GM21717 (cell line): ENCODE data around the gene NKX2-2.

ENCODE experiments used
- ATAC-seq: cut with Tn5 transposase; IDR thresholded peaks from one replicate; pipeline ENCODE4 v1.9.1; 2021; ENCODE audit warnings: mild to moderate bottlenecking, moderate library complexity; ENCODE audit not compliant: unreplicated experiment

The NKX2-2 gene

GRCh38 chr20:21522481-21523280, 8.8 kb upstream of the NKX2-2 start:
- ATAC-seq: no peak

- ATAC-seq: no peak
Observed at GRCh38 chr20:21521596-21522480, 8.0 kb upstream of the NKX2-2 start.

- no peak for ATAC-seq
Observed at GRCh38 chr20:21520702-21521595, 7.1 kb upstream of the NKX2-2 start.

GRCh38 chr20:21519136-21519584, 5.3 kb upstream of the NKX2-2 start:
- ATAC-seq: no peak

GRCh38 chr20:21518292-21518991, 4.6 kb upstream of the NKX2-2 start:
- no peak for ATAC-seq

- no peak for ATAC-seq
Observed at GRCh38 chr20:21517566-21518277, 3.9 kb upstream of the NKX2-2 start.

GRCh38 chr20:21516861-21517565, 3.1 kb upstream of the NKX2-2 start:
- ATAC-seq: no peak

- no peak for ATAC-seq
Observed at GRCh38 chr20:21516180-21516567, 2.3 kb upstream of the NKX2-2 start.

- ATAC-seq: no peak
Observed at GRCh38 chr20:21515300-21516179, 1.7 kb upstream of the NKX2-2 start.

GRCh38 chr20:21514553-21515251, 838 bp upstream of the NKX2-2 start:
- no peak for ATAC-seq

- ATAC-seq: no peak
Observed at GRCh38 chr20:21513181-21513663, 642 bp downstream of the NKX2-2 start.

GRCh38 chr20:21512634-21513180, 1.2 kb downstream of the NKX2-2 start:
- no peak for ATAC-seq

- no peak for ATAC-seq
Observed at GRCh38 chr20:21511850-21512633, 1.8 kb downstream of the NKX2-2 start.

- no peak for ATAC-seq
Observed at GRCh38 chr20:21511485-21511849, 2.4 kb downstream of the NKX2-2 start.

- ATAC-seq: no peak
Observed at GRCh38 chr20:21510414-21511384, 3.2 kb downstream of the NKX2-2 start.
